ENCODE measurements around the gene LRCH1. TPM values are rescaled to one million over a fixed set of nuclear protein-coding genes. Genes with fewer than 3 reads are reported as not detected.

Gene LRCH1
- total RNA-seq, 4 donors from 2014 or later = 5.2 to 30.7 (median 17.1) TPM

GRCh38 chr13:46728777-46729176 lies 175.8 kb downstream of the LRCH1 start:
- 86 to 94% methylated on average over 2 to 7 of the region's 7 CpGs for WGBS, 2 donors (ENCODE audit: low coverage in 1 of 2)
- intact Hi-C loops (cut with DNase I; ENCODE audit: low total_unique reads) = no loop called here
- H3K4me1 ChIP-seq = no peaks in the 10 kb centered on the region
- DNase-seq = no peak
- H3K9me3 ChIP-seq = no peaks in the 10 kb centered on the region
- in situ Hi-C loops (cut with MboI; ENCODE audit: low pct_ligation_motif_present in 1 of 4, low pct_unique_long_range_greater_than_20kb in 1 of 4, low sequenced_read_pairs in 3 of 4) = loop anchor here in 3 of 4 donors (10.0 kb wide), 3 partner anchors 174 to 234 kb away; partner anchors contain the start of gene LRCH1 (in 1 of the 3)
- H3K27me3 ChIP-seq = no peaks in the 10 kb centered on the region
- TF ChIP-seq CTCF (IDR thresholded peaks at IDR 0.05) (peak in 1 of 5 experiments; percentile 26), POLR2AphosphoS5 (IDR thresholded peaks at IDR 0.05) (no peak), POLR2A (IDR thresholded peaks at IDR 0.05) (no peak), EP300 (IDR thresholded peaks at IDR 0.05; ENCODE audit: low read depth) (no peak)
- H3K36me3 ChIP-seq = peaks cover 0 to 52% (median 15%) of the 10 kb centered on the region in 4 donors
- no peak overlapping the region for H3K4me3 ChIP-seq
- no peak overlapping the region for H3K27ac ChIP-seq

GRCh38 chr13:46731535-46731934 lies 178.6 kb downstream of the LRCH1 start:
- no peaks in the 10 kb centered on the region for H3K9me3 ChIP-seq
- H3K27ac ChIP-seq = no peak overlapping the region
- intact Hi-C loops (cut with DNase I; ENCODE audit: low total_unique reads) = no loop called here
- WGBS, 2 donors (ENCODE audit: low coverage in 1 of 2) = 88 to 95% methylated on average over 5 to 6 of the region's 6 CpGs
- TF ChIP-seq POLR2AphosphoS5 (IDR thresholded peaks at IDR 0.05) (no peak), POLR2A (IDR thresholded peaks at IDR 0.05) (no peak), CTCF (IDR thresholded peaks at IDR 0.05) (no peak), EP300 (IDR thresholded peaks at IDR 0.05; ENCODE audit: low read depth) (no peak)
- in situ Hi-C loops (cut with MboI; ENCODE audit: low pct_ligation_motif_present in 1 of 4, low pct_unique_long_range_greater_than_20kb in 1 of 4, low sequenced_read_pairs in 3 of 4) = no loop called here
- H3K4me3 ChIP-seq = no peak overlapping the region
- H3K4me1 ChIP-seq = no peaks in the 10 kb centered on the region
- H3K36me3 ChIP-seq = peaks cover 0 to 36% (median 12%) of the 10 kb centered on the region in 4 donors
- DNase-seq = no peak
- H3K27me3 ChIP-seq = no peaks in the 10 kb centered on the region

- Histone ChIP-seq H3K4me3 (no peak overlapping the region), H3K36me3 (peaks cover 0 to 25% (median 7%) of the 10 kb centered on the region in 4 donors), H3K4me1 (no peaks in the 10 kb centered on the region), H3K27me3 (no peaks in the 10 kb centered on the region), H3K9me3 (no peaks in the 10 kb centered on the region), H3K27ac (no peak overlapping the region)
- no peak for TF ChIP-seq POLR2AphosphoS5 (IDR thresholded peaks at IDR 0.05)
- no peak for TF ChIP-seq POLR2A (IDR thresholded peaks at IDR 0.05)
- no peak for TF ChIP-seq EP300 (IDR thresholded peaks at IDR 0.05; ENCODE audit: low read depth)
- no peak for TF ChIP-seq CTCF (IDR thresholded peaks at IDR 0.05)
- WGBS, 2 donors (ENCODE audit: low coverage in 1 of 2) = 71 to 100% methylated on average over 3 of the region's 3 CpGs
- in situ Hi-C loops (cut with MboI; ENCODE audit: low pct_ligation_motif_present in 1 of 4, low pct_unique_long_range_greater_than_20kb in 1 of 4, low sequenced_read_pairs in 3 of 4) (no loop called here), intact Hi-C loops (cut with DNase I; ENCODE audit: low total_unique reads) (no loop called here)
- DNase-seq = no peak
Observed at GRCh38 chr13:46735425-46735824, 182.5 kb downstream of the LRCH1 start.

- H3K36me3 ChIP-seq = peaks cover 0 to 18% (median 7%) of the 10 kb centered on the region in 4 donors
- TF ChIP-seq POLR2A (IDR thresholded peaks at IDR 0.05) (no peak), EP300 (IDR thresholded peaks at IDR 0.05; ENCODE audit: low read depth) (no peak), CTCF (IDR thresholded peaks at IDR 0.05) (no peak), POLR2AphosphoS5 (IDR thresholded peaks at IDR 0.05) (no peak)
- H3K4me3 ChIP-seq = no peak overlapping the region
- no peaks in the 10 kb centered on the region for H3K27me3 ChIP-seq
- in situ Hi-C loops (cut with MboI; ENCODE audit: low pct_ligation_motif_present in 1 of 4, low pct_unique_long_range_greater_than_20kb in 1 of 4, low sequenced_read_pairs in 3 of 4) (no loop called here), intact Hi-C loops (cut with DNase I; ENCODE audit: low total_unique reads) (no loop called here)
- WGBS, 2 donors (ENCODE audit: low coverage in 1 of 2) = 75 to 92% methylated on average over 2 of the region's 2 CpGs
- H3K4me1 ChIP-seq = no peaks in the 10 kb centered on the region
- H3K27ac ChIP-seq = no peak overlapping the region
- no peak for DNase-seq
- no peaks in the 10 kb centered on the region for H3K9me3 ChIP-seq
Observed at GRCh38 chr13:46736541-46737310, 183.8 kb downstream of the LRCH1 start.

All from transverse colon (tissue), 4 donors.